GM20431 (cell line): ENCODE data around the gene BAD.

Experiments
- in situ Hi-C: fragments of 300-500 bp; cut with MseI, MboI; formaldehyde crosslinking; loops from one replicate; pipeline ENCODE4 v1.15.0; 2020; ENCODE audit warnings: low sequenced_read_pairs; ENCODE audit not compliant: unreplicated experiment

The BAD gene

GRCh38 chr11:64220798-64221197, 63.7 kb downstream of the BAD start:
- in situ Hi-C loops, result no loop called here

- in situ Hi-C loops, result no loop called here
Measured at GRCh38 chr11:64220271-64220670, 64.2 kb downstream of the BAD start.
